DMS79 treated with DMSO at 0.1 percent for 48 hours (cell line): Measurements from ENCODE around the gene CFAP141.
"Not testable (repeated sequence)": the region's sequence is repeated elsewhere in the genome, so short reads cannot be mapped to it uniquely, and the experiment has no call there.

Source experiments
- DNase-seq: peaks from one replicate; lab custom pipeline; 2025; lab: John Stamatoyannopoulos, UW

The CFAP141 gene

GRCh38 chr1:154208677-154209388 lies 2.7 kb upstream of the CFAP141 start:
- DNase-seq: no peak

- DNase-seq: no peak
Observed at GRCh38 chr1:154207262-154207661, 1.1 kb upstream of the CFAP141 start.

GRCh38 chr1:154205778-154206177 lies 355 bp downstream of the CFAP141 start:
- DNase-seq: not testable (repeated sequence)

- no peak for DNase-seq
Observed at GRCh38 chr1:154199563-154199879, 6.6 kb downstream of the CFAP141 start.

GRCh38 chr1:154198756-154199562 lies 7.2 kb downstream of the CFAP141 start:
- DNase-seq: no peak

- peak; percentile 46 for DNase-seq
Observed at GRCh38 chr1:154193821-154194220, 12.3 kb downstream of the CFAP141 start.

- DNase-seq: no peak
Observed at GRCh38 chr1:154192476-154192875, 13.7 kb downstream of the CFAP141 start.

- no peak for DNase-seq
Observed at GRCh38 chr1:154191990-154192461, 14.1 kb downstream of the CFAP141 start, which contains the start of gene TPM3. TSS of gene TPM3 (minus strand) at chr1:154192100. CDS start at chr1:154192018, 82 bp downstream.

- DNase-seq: no peak
Observed at GRCh38 chr1:154190550-154190949, 15.6 kb downstream of the CFAP141 start.

GRCh38 chr1:154186852-154187501 lies 19.2 kb downstream of the CFAP141 start:
- peak; percentile 18 for DNase-seq

GRCh38 chr1:154186177-154186576 lies 20.0 kb downstream of the CFAP141 start:
- peak; percentile 64 for DNase-seq

- DNase-seq: peak; percentile 95
Observed at GRCh38 chr1:154183046-154183915, 22.9 kb downstream of the CFAP141 start.

- peak; percentile 42 for DNase-seq
Observed at GRCh38 chr1:154182344-154183045, 23.6 kb downstream of the CFAP141 start.

GRCh38 chr1:154181944-154182343 lies 24.2 kb downstream of the CFAP141 start:
- no peak for DNase-seq

- DNase-seq: no peak
Observed at GRCh38 chr1:154179946-154180687, 26.0 kb downstream of the CFAP141 start.

- no peak for DNase-seq
Observed at GRCh38 chr1:154178911-154179811, 27.0 kb downstream of the CFAP141 start.

GRCh38 chr1:154178013-154178412 lies 28.1 kb downstream of the CFAP141 start:
- DNase-seq: no peak

- no peak for DNase-seq
Observed at GRCh38 chr1:154176337-154176736, 29.8 kb downstream of the CFAP141 start.

GRCh38 chr1:154174654-154175053 lies 31.5 kb downstream of the CFAP141 start:
- DNase-seq: no peak
